B cell (primary cell): ENCODE data around the gene TMEM115.

ENCODE experiments used
- EZH2 ChIP-seq: IDR thresholded peaks from 2 replicates; pipeline ENCODE4 v1.6.1; 2012; ENCODE audit warnings: borderline replicate concordance, low read depth, mild to moderate bottlenecking, moderate library complexity, low read length; ENCODE audit not compliant: insufficient read depth, poor library complexity, severe bottlenecking
- TF ChIP-seq, protein P1 (sequence below): fragments of 200-600 bp; IDR thresholded peaks from one replicate; pipeline ENCODE4 v1.8.0; 2022; ENCODE audit warnings: antibody characterized with exemption, mild to moderate bottlenecking

- no peak for TF ChIP-seq EZH2
- TF ChIP-seq, protein P1, sequence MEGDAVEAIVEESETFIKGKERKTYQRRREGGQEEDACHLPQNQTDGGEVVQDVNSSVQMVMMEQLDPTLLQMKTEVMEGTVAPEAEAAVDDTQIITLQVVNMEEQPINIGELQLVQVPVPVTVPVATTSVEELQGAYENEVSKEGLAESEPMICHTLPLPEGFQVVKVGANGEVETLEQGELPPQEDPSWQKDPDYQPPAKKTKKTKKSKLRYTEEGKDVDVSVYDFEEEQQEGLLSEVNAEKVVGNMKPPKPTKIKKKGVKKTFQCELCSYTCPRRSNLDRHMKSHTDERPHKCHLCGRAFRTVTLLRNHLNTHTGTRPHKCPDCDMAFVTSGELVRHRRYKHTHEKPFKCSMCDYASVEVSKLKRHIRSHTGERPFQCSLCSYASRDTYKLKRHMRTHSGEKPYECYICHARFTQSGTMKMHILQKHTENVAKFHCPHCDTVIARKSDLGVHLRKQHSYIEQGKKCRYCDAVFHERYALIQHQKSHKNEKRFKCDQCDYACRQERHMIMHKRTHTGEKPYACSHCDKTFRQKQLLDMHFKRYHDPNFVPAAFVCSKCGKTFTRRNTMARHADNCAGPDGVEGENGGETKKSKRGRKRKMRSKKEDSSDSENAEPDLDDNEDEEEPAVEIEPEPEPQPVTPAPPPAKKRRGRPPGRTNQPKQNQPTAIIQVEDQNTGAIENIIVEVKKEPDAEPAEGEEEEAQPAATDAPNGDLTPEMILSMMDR = no peak
Observed at GRCh38 chr3:50350213-50350526, 9.2 kb downstream of the TMEM115 start.
